GM18868 (cell line): ENCODE data around the gene COL26A1.
"Not testable (repeated sequence)": the region's sequence is repeated elsewhere in the genome, so short reads cannot be mapped to it uniquely, and the experiment has no call there.

Experiments used
- ATAC-seq: cut with Tn5 transposase; IDR thresholded peaks from one replicate; pipeline ENCODE4 v1.9.1; 2021; ENCODE audit warnings: mild to moderate bottlenecking, moderate library complexity; ENCODE audit not compliant: unreplicated experiment

Gene COL26A1

GRCh38 chr7:101547916-101548661 lies 185.4 kb downstream of the COL26A1 start:
- ATAC-seq = no peak

- ATAC-seq = no peak
Measured at GRCh38 chr7:101549734-101550133, 187.1 kb downstream of the COL26A1 start.

GRCh38 chr7:101550641-101551541 lies 188.2 kb downstream of the COL26A1 start:
- ATAC-seq = no peak

- no peak for ATAC-seq
Measured at GRCh38 chr7:101553018-101553770, 190.5 kb downstream of the COL26A1 start.

GRCh38 chr7:101553771-101554445 lies 191.2 kb downstream of the COL26A1 start:
- no peak for ATAC-seq

- no peak for ATAC-seq
Measured at GRCh38 chr7:101554584-101555268, 192.1 kb downstream of the COL26A1 start.

- ATAC-seq = no peak
Measured at GRCh38 chr7:101555269-101555920, 192.7 kb downstream of the COL26A1 start.

- ATAC-seq = no peak
Measured at GRCh38 chr7:101555921-101556275, 193.2 kb downstream of the COL26A1 start.

GRCh38 chr7:101556453-101556968 lies 193.8 kb downstream of the COL26A1 start:
- ATAC-seq = no peak

GRCh38 chr7:101557421-101557820 lies 194.7 kb downstream of the COL26A1 start:
- no peak for ATAC-seq

GRCh38 chr7:101557978-101558741 lies 195.5 kb downstream of the COL26A1 start:
- no peak for ATAC-seq

GRCh38 chr7:101558742-101559325 lies 196.2 kb downstream of the COL26A1 start:
- no peak for ATAC-seq

- no peak for ATAC-seq
Measured at GRCh38 chr7:101559586-101559985, 196.9 kb downstream of the COL26A1 start.

- not testable (repeated sequence) for ATAC-seq
Measured at GRCh38 chr7:101560021-101560420, 197.3 kb downstream of the COL26A1 start.

GRCh38 chr7:101560856-101561255 lies 198.2 kb downstream of the COL26A1 start:
- ATAC-seq = no peak

GRCh38 chr7:101561293-101561692 lies 198.6 kb downstream of the COL26A1 start:
- not testable (repeated sequence) for ATAC-seq

GRCh38 chr7:101562531-101563197 lies 200.0 kb downstream of the COL26A1 start:
- ATAC-seq = no peak
